GM13976 (cell line): ENCODE data around the gene SPRED2.

Source experiments
- DNase-seq: peaks from one replicate; pipeline ENCODE4 v3.0.0; 2012; ENCODE audit warnings: low spot score
- in situ Hi-C: fragments of 300-500 bp; cut with MboI; formaldehyde crosslinking; loops from one replicate; pipeline ENCODE4 v1.12.0; 2022; ENCODE audit warnings: low sequenced_read_pairs, mixed read lengths, inconsistent platforms; ENCODE audit not compliant: unreplicated experiment
- TF ChIP-seq, protein P1 (sequence below): IDR thresholded peaks from 2 replicates; pipeline ENCODE4 v1.5.1; 2012; ENCODE audit warnings: borderline replicate concordance, mild to moderate bottlenecking; ENCODE audit not compliant: insufficient read depth; ENCODE audit errors: extremely low read depth, missing control alignments, control extremely low read depth

SPRED2 gene

DNA sequence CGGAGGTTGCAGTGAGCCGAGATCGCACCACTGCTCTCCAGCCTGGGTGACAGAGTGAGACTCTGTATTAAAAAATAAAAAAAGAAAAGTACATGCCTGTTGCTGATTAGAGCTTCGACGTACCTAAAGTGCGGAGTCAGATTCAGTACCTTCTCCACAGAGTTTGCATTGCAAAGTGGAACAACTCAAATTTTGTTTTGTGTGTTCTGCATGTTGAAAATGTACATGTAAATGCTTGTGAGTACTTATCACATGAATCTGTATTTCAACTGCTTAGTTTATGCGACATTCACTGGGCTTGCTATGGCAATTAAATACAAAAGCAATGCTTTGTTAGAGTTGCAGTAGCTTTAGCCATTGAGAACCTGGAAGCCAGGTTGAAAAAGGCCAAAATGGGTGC lies 168.4 kb downstream of the SPRED2 start:
- TF ChIP-seq, protein P1, sequence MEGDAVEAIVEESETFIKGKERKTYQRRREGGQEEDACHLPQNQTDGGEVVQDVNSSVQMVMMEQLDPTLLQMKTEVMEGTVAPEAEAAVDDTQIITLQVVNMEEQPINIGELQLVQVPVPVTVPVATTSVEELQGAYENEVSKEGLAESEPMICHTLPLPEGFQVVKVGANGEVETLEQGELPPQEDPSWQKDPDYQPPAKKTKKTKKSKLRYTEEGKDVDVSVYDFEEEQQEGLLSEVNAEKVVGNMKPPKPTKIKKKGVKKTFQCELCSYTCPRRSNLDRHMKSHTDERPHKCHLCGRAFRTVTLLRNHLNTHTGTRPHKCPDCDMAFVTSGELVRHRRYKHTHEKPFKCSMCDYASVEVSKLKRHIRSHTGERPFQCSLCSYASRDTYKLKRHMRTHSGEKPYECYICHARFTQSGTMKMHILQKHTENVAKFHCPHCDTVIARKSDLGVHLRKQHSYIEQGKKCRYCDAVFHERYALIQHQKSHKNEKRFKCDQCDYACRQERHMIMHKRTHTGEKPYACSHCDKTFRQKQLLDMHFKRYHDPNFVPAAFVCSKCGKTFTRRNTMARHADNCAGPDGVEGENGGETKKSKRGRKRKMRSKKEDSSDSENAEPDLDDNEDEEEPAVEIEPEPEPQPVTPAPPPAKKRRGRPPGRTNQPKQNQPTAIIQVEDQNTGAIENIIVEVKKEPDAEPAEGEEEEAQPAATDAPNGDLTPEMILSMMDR, result no peak
- in situ Hi-C loops, result no loop called here
- DNase-seq, result no peak

DNA sequence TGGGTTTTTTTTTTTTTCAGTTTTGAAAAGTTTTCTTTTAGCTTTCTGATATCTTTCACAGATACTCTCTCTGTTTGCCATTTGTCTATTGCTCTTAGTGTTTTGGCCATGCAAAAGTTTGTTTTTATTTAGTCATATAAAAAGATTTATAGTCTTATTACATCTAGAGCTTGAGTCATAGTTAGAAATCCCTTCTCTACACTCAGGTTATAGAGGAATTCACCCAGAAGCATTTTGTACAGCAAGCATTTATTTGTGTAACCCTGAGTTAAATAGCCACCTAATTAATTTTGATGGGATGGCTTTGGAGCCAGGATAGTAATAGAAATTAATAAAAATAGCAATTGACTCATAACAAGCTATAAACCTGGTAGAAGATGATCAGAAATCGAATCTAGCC lies 169.1 kb downstream of the SPRED2 start:
- TF ChIP-seq, protein P1, result no peak
- in situ Hi-C loops, result no loop called here
- no peak for DNase-seq

DNA sequence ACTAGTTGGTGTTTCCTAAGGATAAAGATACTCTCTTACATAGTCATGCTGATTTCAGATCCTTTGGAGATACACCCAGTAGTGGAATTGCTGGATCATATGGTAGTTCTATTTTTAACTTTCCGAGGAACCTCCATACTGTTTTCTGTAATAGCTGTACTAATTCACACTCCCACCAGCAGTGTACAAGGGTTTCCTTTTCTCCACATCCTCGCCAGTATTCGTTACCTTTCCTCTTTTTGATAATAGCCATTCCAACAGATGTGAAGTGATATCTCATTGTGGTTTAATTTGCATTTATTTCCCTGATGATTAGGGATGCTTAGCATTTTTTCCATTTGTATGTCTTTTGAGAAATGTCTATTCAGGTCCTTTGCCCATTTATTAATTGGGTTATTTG lies 170.7 kb downstream of the SPRED2 start:
- no peak for DNase-seq
- TF ChIP-seq, protein P1, result no peak
- in situ Hi-C loops, result no loop called here
